ENCODE data around the gene FIZ1. TPM values are rescaled to one million over a fixed set of nuclear protein-coding genes. Genes with fewer than 3 reads are reported as not detected.

The FIZ1 gene
- total and polyA plus RNA-seq, 2 experiments from 2014 or later: 5.4 to 10.1 TPM

- H3K4me2 ChIP-seq: peak within 1 kb of the TSS; percentile 96
- H4K20me1 ChIP-seq (replicated peaks; ENCODE audit: insufficient read depth): peaks cover 5% of the 10 kb centered on the region; the same call in 1 of the 2 replicates
- Mint-ChIP-seq H3K4me1 (peaks cover 25% of the 10 kb centered on the region), H3K4me3 (peak within 1 kb of the TSS; percentile 84), H3K36me3 (ENCODE audit: low read depth) (peaks cover 39% of the 10 kb centered on the region), H3K27ac (peak within 1 kb of the TSS; percentile 91), H3K27me3 (ENCODE audit: insufficient read depth, low read depth, poor library complexity) (peaks cover 40% of the 10 kb centered on the region), H3K9me3 (peaks cover 8% of the 10 kb centered on the region)
- H2AFZ ChIP-seq: peak within 1 kb of the TSS; percentile 66; the same call in 1 of the 2 replicates
- peaks cover 34% of the 10 kb centered on the region for H3K79me2 ChIP-seq (replicated peaks; ENCODE audit: insufficient read depth)
- peaks cover 4% of the 10 kb centered on the region for H3K4me1 ChIP-seq (ENCODE audit: insufficient read depth)
- no peaks in the 10 kb centered on the region for H3K27me3 ChIP-seq (ENCODE audit: insufficient read depth)
- peak within 1 kb of the TSS; percentile 89 for H3K4me3 ChIP-seq
- H3F3A ChIP-seq (replicated peaks; ENCODE audit: low read depth): peaks cover 25% of the 10 kb centered on the region
- no peaks in the 10 kb centered on the region for H3K36me3 ChIP-seq (ENCODE audit: insufficient read depth)
- DNase-seq (ENCODE audit: low spot score) (peak; percentile 75), ATAC-seq (peak; percentile 57)
- 0 out of 2 replicates have a peak, but pooled peaks cover 3% of the 10 kb centered on the region for H3K9me2 ChIP-seq (ENCODE audit: insufficient read depth)
- H3K27ac ChIP-seq (ENCODE audit: low read depth): peak within 1 kb of the TSS; percentile 84
- no peak for TF ChIP-seq EZH2phosphoT487 (IDR thresholded peaks at IDR 0.05; ENCODE audit: unreplicated experiment)
- no peak for TF ChIP-seq NANOG (IDR thresholded peaks at IDR 0.05; ENCODE audit: borderline replicate concordance)
- no peak for TF ChIP-seq JUNB (IDR thresholded peaks at IDR 0.05; ENCODE audit: unreplicated experiment)
- TF ChIP-seq STAT1 (IDR thresholded peaks at IDR 0.05; ENCODE audit: unreplicated experiment): no peak
- TF ChIP-seq ZNF114 (CRISPR knock-in tag; IDR thresholded peaks at IDR 0.05): no peak
- TF ChIP-seq ZNF331 (CRISPR knock-in tag; IDR thresholded peaks at IDR 0.05; ENCODE audit: low read depth): no peak
Observed at GRCh38 chr19:55640577-55641425, 41.5 kb upstream of the FIZ1 start, which contains the start of gene ZNF580. ZNF580 (plus strand) TSS chr19:55641002; CDS start chr19:55642509, 1,507 bp downstream.

DNA sequence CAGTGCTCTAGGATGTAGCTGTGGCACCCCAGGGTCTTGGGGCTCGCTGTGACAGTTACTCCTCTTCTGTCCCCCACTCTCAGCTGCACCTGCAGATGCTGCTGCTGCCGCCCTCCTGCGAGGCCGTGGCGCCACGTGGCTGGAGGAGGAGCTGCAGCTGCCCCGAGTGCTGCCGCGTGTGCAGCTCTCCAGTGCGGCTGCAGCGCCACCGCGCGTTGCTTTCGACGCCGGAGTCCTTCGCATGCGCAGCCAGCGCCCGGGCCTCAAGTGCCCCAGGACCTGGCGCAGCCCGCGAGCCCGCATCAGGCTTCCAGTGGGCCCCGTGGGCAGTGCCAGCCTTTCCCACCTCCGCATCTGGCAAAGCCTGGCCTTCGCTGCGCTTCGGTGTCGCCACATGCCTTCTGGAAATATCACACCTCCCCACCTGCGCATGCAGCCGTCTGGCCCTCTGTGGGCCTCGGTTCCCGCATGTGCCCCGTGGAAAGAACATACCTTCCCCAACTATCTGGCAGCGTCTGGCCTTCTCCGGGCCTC is 40.8 kb upstream of the FIZ1 start:
- DNase-seq (ENCODE audit: low spot score) (peak; percentile 75), ATAC-seq (peak; percentile 11)
- Histone ChIP-seq H4K20me1 (replicated peaks; ENCODE audit: insufficient read depth) (peaks cover 5% of the 10 kb centered on the region; the same call in 1 of the 2 replicates), H3K4me3 (peak overlapping the region; percentile 89), H3K4me2 (peak overlapping the region; percentile 96), H3K9me2 (ENCODE audit: insufficient read depth) (0 out of 2 replicates have a peak, but pooled peaks cover 3% of the 10 kb centered on the region), H3K79me2 (replicated peaks; ENCODE audit: insufficient read depth) (peaks cover 34% of the 10 kb centered on the region), H2AFZ (peak overlapping the region; percentile 66; the same call in 1 of the 2 replicates), H3K27ac (ENCODE audit: low read depth) (peak overlapping the region; percentile 72), H3K4me1 (ENCODE audit: insufficient read depth) (peaks cover 9% of the 10 kb centered on the region), H3K27me3 (ENCODE audit: insufficient read depth) (no peaks in the 10 kb centered on the region), H3K36me3 (ENCODE audit: insufficient read depth) (no peaks in the 10 kb centered on the region), H3F3A (replicated peaks; ENCODE audit: low read depth) (peaks cover 23% of the 10 kb centered on the region)
- Mint-ChIP-seq H3K36me3 (ENCODE audit: low read depth) (peaks cover 32% of the 10 kb centered on the region), H3K4me3 (peak overlapping the region; percentile 79), H3K9me3 (peaks cover 8% of the 10 kb centered on the region), H3K27me3 (ENCODE audit: insufficient read depth, low read depth, poor library complexity) (peaks cover 36% of the 10 kb centered on the region), H3K4me1 (peaks cover 28% of the 10 kb centered on the region), H3K27ac (peak overlapping the region; percentile 84)
- no peak for TF ChIP-seq ZNF331 (CRISPR knock-in tag; IDR thresholded peaks at IDR 0.05; ENCODE audit: low read depth)
- TF ChIP-seq CTCF (conservative IDR thresholded peaks at IDR 0.05; ENCODE audit: low read depth in 2 of 2): peak; percentile 7 to 54; a peak in 2 of 4 replicates
- TF ChIP-seq EZH2phosphoT487 (IDR thresholded peaks at IDR 0.05; ENCODE audit: unreplicated experiment): no peak
